Stimulated activated CD8-positive, alpha-beta memory T cell treated with anti-CD3 and anti-CD28 coated beads, Interleukin-4, amount 100 ng/mL, for 4 hours (primary cell): ENCODE measurements around the gene TLCD1.

ENCODE experiments used
- DNase-seq, 2 donors: peaks; one replicate each; pipeline ENCODE4 v3.0.0-alpha.2; 2020; ENCODE audit warnings: low read depth in 2 of 2, low spot score in 1 of 2

The TLCD1 gene, protein sequence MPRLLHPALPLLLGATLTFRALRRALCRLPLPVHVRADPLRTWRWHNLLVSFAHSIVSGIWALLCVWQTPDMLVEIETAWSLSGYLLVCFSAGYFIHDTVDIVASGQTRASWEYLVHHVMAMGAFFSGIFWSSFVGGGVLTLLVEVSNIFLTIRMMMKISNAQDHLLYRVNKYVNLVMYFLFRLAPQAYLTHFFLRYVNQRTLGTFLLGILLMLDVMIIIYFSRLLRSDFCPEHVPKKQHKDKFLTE

GRCh38 chr17:28726226-28726626, at the start of gene TLCD1:
TSS of gene TLCD1 (minus strand) at chr17:28726233. CDS start at chr17:28726097, 136 bp downstream.
- DNase-seq, result no peak

- no peak for DNase-seq
Measured at GRCh38 chr17:28774206-28774605, 48.2 kb upstream of the TLCD1 start.

DNA sequence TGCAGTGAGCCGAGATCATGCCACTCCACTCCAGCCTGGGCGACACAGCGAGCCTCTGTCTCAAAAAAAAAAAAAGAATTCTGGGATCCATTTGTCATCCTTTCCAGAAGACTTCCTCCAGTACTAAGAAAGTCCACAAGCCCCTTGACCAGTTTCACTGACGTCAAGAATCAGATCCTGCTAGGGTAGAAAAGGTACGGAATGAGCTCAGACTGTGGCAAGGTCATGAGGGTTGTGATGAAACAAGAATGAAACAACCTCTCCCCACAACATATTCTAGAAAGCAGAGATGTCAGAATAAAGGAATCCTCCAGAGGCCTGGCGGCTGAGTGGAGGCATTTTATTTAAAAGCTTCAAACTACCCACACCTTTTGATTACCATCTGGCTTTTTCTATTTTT, 47.7 kb upstream of the TLCD1 start:
- DNase-seq, result no peak

DNA sequence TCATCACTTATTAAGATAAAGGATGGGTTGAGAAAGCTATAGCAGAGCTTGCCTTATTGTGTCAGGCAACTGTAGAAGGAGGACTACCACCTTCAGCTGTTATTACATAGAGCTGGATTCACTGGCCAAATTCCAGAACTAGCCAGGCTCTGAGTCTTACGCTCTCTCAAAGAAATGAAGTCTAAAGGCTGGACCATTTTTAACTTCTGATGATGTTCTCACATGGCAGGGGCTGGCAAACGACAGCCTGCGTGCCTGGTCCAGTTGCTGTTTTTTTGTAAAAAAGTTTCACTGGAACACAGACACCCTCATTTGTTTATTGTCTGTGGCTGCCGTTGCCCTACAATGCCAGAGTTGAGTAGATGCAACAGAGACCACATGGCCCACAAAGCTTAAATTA, 39.0 kb upstream of the TLCD1 start:
- DNase-seq, result no peak

DNA sequence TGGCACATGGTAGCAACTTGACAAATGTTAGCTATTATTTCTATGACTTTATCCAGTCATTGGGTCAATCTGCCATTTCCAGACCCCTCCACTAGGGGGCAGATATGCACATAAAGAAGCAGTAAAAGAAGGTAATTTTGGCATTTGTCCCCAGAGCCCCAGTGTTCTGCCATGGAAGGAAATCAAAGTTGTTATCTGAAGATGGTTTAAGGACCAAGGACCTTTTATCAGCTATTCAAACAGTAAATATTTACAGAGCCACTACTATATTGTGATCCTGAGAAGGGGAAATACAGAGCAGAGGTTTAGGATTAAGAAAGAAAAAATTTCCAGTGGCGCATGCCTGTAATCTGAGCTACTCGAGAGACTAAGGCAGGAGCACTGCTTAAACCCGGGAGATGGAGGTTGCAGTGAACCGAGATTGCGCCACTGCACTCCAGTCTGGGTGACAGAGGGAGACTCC, 37.8 kb upstream of the TLCD1 start:
- DNase-seq, result peak; percentile 55 to 79

DNA sequence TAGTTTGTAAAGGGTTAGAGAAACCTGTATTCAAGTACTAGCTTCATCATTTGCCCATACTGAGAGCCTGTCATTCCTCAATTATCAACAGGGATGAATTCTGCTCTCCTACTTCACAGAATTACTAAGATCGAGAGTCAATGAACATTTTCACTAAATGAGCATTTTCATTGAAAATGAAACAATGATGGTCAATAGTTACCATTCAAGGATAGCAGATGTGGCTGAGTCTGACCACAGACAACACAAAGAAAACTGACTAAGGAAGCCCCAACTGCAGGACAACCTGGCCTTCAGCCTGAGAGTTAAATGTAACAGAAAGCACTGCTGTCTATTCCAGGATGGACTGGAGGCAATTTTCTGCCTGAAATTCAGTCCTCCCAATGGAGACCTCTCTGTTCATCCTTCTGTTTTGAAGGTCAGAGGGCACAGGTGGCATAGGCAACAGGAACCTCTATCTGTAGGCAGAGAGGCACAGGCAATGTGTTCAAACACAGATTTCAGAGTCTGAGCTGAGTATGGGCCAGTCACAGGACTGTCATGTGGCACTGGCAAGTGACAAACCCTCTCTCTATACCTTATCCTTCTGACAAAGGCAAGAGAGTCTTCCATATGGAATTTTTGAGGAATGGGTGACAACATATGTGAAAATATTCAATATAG, 37.2 kb upstream of the TLCD1 start:
- no peak for DNase-seq

- no peak for DNase-seq
Measured at GRCh38 chr17:28760601-28761562, 34.8 kb upstream of the TLCD1 start.

- DNase-seq, result no peak
Measured at GRCh38 chr17:28759256-28759865, 33.3 kb upstream of the TLCD1 start.

- no peak for DNase-seq
Measured at GRCh38 chr17:28758411-28759121, 32.5 kb upstream of the TLCD1 start.

DNA sequence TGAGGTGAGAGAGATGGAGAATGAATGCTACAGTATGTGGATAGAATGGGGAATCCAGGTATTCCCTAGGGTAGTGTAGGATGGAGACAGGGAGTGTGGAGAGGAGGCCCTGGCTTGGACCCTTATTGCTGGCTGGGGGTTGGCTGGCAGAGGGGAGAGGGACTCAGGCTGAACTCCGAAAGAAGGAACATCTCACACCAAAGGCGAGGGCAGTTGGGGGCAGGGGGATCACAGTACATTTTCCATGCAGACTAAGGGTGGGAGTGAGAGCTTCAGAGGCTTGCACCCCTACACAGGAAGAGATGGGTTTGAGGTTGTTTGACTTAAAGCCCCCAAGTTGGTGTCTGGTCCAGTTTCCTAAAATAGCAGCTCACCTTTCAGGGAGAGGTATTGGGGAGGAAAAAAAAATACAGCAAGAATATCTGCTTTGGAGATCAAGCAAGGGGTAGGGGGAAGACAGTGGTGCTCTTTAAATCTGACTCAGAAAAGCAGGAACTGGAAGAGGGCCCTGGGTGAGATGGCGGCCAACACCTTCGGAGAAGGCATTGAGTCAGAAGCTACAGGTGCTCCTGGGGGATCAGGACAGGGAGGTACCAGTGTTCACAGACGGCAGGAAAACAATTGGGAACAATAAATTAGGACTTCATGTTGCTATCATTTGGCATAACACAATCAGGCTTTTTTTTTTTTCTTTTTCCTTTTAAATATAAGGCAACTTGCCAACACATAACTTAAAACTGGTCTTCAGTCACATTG, 30.2 kb upstream of the TLCD1 start:
- no peak for DNase-seq

- no peak for DNase-seq
Measured at GRCh38 chr17:28755486-28755885, 29.5 kb upstream of the TLCD1 start.

DNA sequence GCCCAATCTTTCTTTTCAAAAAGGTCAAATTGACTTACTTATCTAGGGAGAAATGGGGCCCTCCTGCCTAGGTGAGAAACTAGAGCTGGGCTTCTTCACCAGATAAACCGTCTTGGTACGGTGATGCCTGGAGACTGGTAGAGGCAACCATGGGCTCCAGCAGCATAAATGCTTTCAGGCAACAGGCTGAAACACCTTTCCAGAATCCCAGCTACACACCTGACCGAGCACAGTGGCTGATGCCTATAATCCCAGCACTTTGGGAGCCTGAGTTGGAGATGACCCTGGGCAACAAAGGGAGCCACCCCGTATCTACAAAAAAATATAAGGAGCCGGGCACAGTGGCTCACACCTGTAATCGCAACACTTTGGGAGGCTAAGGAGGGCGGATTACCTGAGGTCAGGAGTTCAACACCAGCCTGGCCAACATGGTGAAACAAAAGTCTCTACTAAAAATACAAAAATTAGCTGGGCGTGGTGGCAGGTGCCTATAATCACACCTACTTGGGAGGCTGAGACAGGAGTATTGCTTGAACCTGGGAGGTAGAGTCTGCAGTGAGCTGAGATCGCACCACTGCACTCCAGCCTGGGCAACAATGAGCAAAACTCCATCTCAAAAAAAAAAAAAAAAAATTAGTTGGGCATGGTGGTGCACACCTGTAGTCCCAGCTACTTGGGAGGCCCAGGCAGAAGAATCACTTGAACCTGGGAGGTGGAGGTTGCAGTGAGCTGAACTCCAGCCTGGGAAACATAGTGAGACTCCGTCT, 25.8 kb upstream of the TLCD1 start:
- no peak for DNase-seq

GRCh38 chr17:28750178-28751047, 24.4 kb upstream of the TLCD1 start:
- DNase-seq, result peak; percentile 66 to 71

DNA sequence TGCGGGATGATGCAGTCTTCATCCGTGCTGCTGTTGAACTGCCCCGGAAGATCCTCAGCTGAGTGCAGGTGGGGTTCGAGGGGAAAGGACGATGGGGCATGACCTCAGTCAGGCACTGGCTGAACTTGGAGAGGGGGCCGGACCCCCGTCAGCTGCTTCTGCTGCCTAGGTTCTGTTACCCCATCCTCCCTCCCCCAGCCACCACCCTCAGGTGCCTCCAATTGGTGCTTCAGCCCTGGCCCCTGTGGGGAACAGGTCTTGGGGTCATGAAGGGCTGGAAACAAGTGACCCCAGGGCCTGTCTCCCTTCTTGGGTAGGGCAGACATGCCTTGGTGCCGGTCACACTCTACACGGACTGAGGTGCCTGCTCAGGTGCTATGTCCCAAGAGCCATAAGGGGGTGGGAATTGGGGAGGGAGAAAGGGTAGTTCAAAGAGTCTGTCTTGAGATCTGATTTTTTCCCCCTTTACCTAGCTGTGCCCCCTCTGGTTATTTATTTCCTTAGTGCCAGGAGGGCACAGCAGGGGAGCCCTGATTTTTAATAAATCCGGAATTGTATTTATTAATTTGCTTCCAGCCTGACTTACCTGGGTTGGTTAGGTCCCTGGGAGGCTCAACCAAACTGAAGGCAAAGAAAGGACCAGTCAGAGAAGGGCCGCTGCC, 23.6 kb upstream of the TLCD1 start:
- DNase-seq, result no peak

- DNase-seq, result no peak
Measured at GRCh38 chr17:28748852-28749515, 23.0 kb upstream of the TLCD1 start.

DNA sequence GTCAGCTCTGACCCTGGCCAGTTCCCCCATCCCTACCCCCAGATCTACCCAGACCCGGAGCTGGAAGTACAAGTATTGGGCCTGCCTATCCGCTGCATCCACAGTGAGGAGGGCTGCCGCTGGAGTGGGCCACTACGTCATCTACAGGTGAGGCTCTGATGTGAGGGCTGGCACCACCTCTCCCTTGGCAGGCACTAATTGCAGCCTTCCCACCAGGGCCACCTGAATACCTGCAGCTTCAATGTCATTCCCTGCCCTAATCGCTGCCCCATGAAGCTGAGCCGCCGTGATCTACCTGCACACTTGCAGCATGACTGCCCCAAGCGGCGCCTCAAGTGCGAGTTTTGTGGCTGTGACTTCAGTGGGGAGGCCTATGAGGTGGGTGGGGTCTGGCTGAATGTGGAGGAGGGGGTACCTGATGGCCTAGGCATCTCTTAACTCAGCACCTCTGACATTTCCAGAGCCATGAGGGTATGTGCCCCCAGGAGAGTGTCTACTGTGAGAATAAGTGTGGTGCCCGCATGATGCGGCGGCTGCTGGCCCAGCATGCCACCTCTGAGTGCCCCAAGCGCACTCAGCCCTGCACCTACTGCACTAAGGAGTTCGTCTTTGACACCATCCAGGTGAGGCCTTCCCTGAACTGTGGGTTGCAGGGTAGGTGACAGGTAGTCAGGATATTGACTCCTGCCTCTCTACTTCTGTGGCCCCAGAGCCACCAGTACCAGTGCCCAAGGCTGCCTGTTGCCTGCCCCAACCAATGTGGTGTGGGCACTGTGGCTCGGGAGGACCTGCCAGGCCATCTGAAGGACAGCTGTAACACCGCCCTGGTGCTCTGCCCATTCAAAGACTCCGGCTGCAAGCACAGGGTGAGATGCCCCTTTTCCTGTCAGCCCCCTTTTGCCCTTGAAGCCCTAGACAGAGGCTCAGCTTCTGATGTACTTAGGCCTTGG, 22.0 kb upstream of the TLCD1 start:
- DNase-seq, result no peak
